Activated T-helper 1 cell treated with Interleukin-2 at 50 U/mL for 16 hours (primary cell): ENCODE measurements around the gene CEACAM19.

Source experiments
- DNase-seq: peaks from one replicate; pipeline ENCODE4 v3.0.0-alpha.2; 2020; ENCODE audit warnings: low read depth

The CEACAM19 gene

DNA sequence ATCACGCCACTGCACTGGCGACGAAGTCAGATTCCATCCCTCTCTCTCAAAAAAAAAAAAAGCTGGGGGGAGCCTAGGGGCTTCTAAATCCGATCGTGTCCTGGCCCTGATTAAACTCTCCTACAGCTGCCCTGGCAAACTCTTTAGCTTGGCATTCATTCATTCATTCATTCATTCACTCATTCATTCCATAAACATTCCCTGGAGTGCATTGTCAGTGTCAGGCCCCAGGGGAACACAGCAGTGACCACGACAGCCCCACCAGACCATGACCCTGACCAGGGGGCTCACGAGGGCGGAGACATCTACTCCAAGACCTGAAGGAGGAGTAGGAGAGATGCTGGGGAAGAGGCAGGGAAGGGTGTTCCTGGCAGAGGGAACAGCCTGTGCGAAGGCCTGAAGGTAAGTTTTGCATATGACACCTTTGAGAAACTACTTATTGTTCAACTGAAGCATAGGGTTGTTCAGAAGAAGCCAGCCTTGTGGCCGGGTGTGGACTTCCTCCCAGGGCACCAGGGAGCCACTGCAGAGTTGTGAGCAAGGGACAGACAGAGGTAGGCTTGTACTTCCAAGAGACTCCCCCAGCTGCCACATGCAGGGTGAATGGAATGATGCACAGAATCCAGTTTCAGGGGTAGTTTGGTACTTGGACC is 52.1 kb downstream of the CEACAM19 start:
- no peak for DNase-seq

DNA sequence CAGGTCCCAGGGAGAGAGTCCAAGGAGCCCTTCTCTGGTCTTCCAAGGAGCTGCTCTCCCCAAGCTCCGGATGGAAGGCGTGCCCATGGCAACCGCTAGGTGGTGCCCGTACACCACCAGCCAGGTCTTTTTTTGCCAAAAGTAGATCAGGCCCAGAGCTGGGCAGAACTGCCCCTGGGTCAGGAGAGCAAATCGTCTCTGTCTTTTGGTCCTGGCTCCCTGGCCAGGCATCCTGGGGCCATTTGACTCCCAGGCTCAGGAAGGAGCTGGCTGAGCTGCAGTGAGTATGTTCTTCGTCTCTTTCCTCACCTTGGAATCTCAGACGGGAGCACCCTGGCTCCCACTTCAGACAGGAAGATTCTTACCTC is 52.7 kb downstream of the CEACAM19 start:
- peak; percentile 63 for DNase-seq

DNA sequence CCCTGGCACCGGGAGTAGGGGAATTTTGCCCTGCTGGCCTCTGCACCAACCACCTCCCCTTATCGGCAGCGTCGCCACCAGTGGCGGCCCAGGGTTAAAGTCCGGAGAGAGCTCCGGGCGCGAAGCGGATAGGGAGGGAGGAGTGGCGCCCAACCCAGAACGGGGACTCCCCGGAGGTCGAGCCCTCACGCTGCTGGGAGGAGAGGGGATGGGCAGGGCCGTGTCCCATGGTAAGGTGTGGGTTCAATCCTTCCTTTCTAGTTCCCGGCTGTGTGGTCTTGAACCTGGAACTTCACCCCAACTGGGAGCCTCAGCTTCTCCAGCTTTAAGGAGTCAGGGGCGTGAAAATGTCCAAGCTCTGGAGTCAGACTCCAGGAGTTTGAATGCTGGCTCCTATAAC is 54.0 kb downstream of the CEACAM19 start:
- DNase-seq = no peak

DNA sequence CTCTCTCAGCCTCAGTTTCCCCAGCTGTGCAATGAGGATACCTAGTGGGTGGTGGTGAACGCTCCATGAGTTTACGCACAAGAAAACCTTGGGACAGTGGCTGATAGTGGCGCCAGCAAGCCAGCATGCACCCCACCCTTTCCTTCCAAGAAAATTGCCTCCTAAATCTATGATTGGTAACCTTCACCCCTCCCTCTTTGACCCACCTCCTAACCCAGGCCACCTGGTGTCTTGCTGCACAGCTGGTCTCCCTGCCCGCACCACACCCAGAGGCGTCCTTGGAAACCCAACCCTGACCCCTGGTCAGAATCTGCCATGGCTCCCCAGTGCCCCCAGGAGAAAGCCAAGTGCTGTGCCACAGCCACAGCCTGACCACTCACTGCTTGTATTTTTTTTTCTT is 54.4 kb downstream of the CEACAM19 start:
- DNase-seq = no peak

DNA sequence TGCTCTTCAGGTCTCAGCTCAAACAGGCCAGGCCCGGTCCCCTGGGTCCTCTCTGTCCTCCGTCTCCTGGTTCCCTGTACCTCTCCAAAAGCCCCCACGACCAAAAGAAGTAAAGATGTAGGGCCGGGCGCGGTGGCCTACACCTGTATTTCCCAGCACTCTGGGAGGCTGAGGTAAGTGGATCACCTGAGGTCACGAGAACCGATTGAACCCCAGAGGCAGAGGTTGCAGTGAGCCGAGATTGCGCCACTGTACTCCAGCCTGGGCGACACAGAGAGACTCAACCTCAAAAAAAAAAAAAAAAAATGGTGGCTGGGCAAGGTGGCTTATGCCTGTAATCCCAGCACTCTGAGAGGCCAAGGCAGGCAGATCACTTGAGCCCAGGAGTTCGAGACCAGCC is 55.2 kb downstream of the CEACAM19 start:
- no peak for DNase-seq

DNA sequence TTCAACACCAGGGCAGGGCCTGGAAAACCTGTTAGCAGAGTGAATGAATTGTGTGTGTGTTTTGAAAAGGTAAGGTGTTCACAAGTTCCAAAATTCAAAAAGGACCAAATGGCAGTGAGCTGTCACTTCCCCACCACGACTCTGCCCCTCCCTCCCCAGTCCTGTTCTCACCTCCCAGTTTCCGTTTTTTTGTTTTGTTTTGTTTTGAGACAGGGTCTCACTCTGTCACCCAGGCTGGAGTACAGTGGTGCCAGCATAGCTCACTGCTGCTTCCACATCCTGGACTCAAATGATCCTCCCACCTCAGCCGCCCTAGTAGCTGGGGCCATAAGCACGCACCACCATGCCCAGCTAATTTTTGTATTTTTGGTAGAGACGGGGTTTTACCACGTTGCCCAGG is 56.9 kb downstream of the CEACAM19 start:
- no peak for DNase-seq

DNA sequence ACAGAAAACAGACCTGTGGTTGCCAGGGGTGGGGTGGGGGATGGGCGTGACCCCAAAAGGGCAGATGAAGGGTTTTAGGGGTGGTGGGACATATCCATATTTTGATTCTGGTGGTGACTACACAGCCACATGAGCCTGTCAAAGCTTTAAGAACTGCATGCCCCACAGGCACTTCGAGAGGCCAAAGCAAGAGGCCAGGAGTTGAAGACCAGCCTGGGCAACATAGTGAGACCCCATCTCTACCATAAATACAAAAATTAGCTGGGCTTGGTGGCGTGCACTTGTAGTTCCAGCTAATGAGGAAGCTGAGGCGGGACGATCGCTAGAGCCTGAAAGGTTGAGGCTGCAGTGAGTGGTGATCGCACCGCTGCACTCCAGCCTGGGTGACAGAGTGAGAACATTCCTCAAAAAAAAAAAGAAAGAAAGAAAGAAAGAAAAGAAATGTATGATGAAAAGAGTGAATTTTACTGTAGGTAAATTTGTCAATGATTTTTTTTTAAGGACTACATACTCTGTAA is 58.3 kb downstream of the CEACAM19 start:
- no peak for DNase-seq

DNA sequence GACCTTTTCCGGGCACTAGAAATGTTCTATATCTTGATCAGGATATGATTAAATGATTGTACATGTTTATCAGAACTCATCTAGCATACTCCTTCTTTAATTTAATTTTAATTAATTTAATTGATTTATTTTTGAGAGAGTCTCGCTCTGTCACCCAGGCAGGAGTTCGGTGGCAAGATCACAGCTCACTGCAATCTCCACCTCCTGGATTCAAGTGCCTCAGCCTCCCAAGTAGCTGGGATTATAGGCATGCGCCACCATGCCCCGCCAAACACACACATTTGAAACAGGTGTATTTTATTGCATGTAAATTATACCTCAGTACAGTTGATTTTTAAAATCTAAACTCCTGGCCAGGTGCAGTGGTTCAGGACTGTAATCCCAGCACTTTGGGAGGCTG is 59.8 kb downstream of the CEACAM19 start:
- DNase-seq = no peak

DNA sequence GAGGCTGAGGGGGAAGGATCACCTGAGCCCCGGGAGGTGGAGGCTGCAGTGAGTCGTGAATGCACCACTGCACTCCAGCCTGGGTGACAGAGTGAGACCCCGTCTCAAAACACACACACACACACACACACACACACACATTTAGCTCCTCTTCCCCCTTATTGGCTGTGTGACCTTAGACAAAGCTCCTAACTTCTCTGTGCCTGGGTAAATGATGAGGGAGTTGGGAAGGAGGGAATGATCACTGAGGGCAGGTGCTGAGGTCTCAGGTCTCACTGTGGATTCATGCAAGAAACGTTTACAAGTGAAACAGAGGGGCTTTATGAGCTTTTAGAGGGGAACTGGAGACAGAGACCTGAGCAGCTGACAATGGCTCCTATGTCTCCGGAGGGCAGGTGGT is 60.3 kb downstream of the CEACAM19 start:
- no peak for DNase-seq

DNA sequence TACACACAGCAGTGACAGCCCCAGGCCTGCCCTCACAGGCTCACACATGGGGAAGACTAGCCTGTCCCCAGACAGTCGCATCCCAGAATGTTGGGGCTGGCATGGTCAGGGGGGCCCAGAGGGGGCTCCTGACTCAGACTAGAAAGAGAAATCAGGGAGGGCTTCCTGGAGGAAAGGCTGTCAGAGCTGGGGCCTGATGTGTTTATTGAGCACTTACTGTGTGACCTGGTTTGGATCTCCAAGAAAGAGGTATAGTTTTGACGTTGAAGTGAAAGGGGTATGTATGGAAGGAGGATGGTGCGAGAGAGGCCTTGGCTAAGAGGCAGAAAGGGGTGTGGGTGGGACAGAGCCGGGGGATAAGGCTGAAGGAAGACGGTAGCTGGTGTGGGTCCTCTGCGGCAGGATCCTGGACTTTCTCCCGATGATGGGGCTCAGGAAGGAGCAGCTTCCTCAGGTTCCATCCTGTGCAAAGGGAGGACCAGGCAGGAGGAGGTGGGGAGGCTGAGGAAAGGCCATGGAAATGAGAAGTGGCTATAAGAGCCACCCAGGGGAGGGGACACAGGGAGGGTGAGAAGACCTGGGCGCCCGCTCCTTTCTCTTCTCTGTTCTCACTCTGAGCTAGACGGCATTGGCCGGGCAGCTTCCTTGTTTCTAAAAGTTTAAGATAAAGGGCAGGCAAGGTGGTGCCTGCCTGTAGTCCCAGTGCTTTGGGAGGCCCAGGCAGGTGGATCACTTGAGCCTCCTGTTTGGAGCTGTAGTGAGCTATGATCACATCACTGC is 61.1 kb downstream of the CEACAM19 start:
- DNase-seq = no peak
